Sciatic nerve (tissue), 2 donors: ENCODE measurements around the gene TYW1. TPM values are rescaled to one million over a fixed set of nuclear protein-coding genes. Genes with fewer than 3 reads are reported as not detected.
A peak's percentile ranks its signal among the peaks of the same experiment; 100 is the strongest.
"Not testable (repeated sequence)": the region's sequence is repeated elsewhere in the genome, so short reads cannot be mapped to it uniquely, and the experiment has no call there.

Experiments used
- ATAC-seq: fragments of 200-7000 bp; cut with Tn5 transposase; one replicate; pipeline ENCODE4 v1.9.1; 2020; ENCODE audit warnings: mild to moderate bottlenecking, moderate library complexity
- DNase-seq: peaks from one replicate; pipeline ENCODE4 v3.0.0-alpha.2; 2020; ENCODE audit warnings: low spot score
- intact Hi-C: fragments of 100-400 bp; cut with DNase I; formaldehyde crosslinking; loops from one replicate; pipeline ENCODE4 v1.14.2; 2022
- total RNA-seq: library from RNA; stranded (reverse); fragmentation: NEBNext Ultra II Directional; extraction: Animal tissue kit (Norgen Biotek cat#: 25700); gene quantifications from one replicate; pipeline ENCODE4 v1.2.1, GENCODE V29; 2021
- donor health status: DM: no; HTN: no; CAD: no.
- donor health status: DM: no; HTN: no; CAD: no.

TYW1 gene
- total RNA-seq, 1 donor from 2014 or later, result 22.0 TPM

- ATAC-seq, intact Hi-C loops, DNase-seq: not testable (repeated sequence)
Observed at GRCh38 chr7:66980336-66980735, 16.3 kb upstream of the TYW1 start.

GRCh38 chr7:66989552-66989951 is 7.1 kb upstream of the TYW1 start:
- ATAC-seq, DNase-seq, intact Hi-C loops: not testable (repeated sequence)

- ATAC-seq, DNase-seq, intact Hi-C loops: not testable (repeated sequence)
Observed at GRCh38 chr7:66994051-66994450, 2.6 kb upstream of the TYW1 start.

GRCh38 chr7:66994691-66995049 is 2.0 kb upstream of the TYW1 start:
- DNase-seq, intact Hi-C loops: not testable (repeated sequence)
- ATAC-seq, result peak; percentile 80

GRCh38 chr7:66995050-66995776 is 1.4 kb upstream of the TYW1 start, which contains the start of gene SBDS:
Gene SBDS, minus strand, starts transcription at chr7:66995586. Its CDS starts 169 bp downstream, at chr7:66995417.
- ATAC-seq (peak; percentile 93), DNase-seq (peak; percentile 94)
- intact Hi-C loops, result not testable (repeated sequence)

- not testable (repeated sequence) for DNase-seq, ATAC-seq
- intact Hi-C loops, result loop anchor here (10.0 kb wide), 1 partner anchor 466 kb away; no protein-coding TSS in a partner anchor
Observed at GRCh38 chr7:67000601-67001258, 4.1 kb downstream of the TYW1 start.

GRCh38 chr7:67004145-67004544 is 7.5 kb downstream of the TYW1 start:
- not testable (repeated sequence) for ATAC-seq, DNase-seq
- intact Hi-C loops, result loop anchor here (10.0 kb wide), 1 partner anchor 469 kb away; no protein-coding TSS in a partner anchor

GRCh38 chr7:67006965-67007364 is 10.3 kb downstream of the TYW1 start:
- intact Hi-C loops, result loop anchor here (10.0 kb wide), 1 partner anchor 472 kb away; no protein-coding TSS in a partner anchor
- DNase-seq (no peak), ATAC-seq (no peak)

- ATAC-seq, result no peak
- intact Hi-C loops, result loop anchor here (10.0 kb wide), 1 partner anchor 473 kb away; no protein-coding TSS in a partner anchor
- DNase-seq, result no peak
Observed at GRCh38 chr7:67008260-67008659, 11.6 kb downstream of the TYW1 start.

GRCh38 chr7:67009677-67010076 is 13.0 kb downstream of the TYW1 start:
- not testable (repeated sequence) for DNase-seq, ATAC-seq
- intact Hi-C loops, result loop anchor here (10.0 kb wide), 1 partner anchor 475 kb away; no protein-coding TSS in a partner anchor

GRCh38 chr7:67014076-67014622 is 17.5 kb downstream of the TYW1 start:
- ATAC-seq, intact Hi-C loops: not testable (repeated sequence)

GRCh38 chr7:67017971-67018370 is 21.3 kb downstream of the TYW1 start:
- intact Hi-C loops, DNase-seq, ATAC-seq: not testable (repeated sequence)

More at GRCh38 chr7:67014076-67014622, 17.5 kb downstream of the TYW1 start:
- DNase-seq, result not testable (repeated sequence)

- intact Hi-C loops, result no loop called here
- DNase-seq (no peak), ATAC-seq (no peak)
Observed at GRCh38 chr7:67018940-67019339, 22.3 kb downstream of the TYW1 start.

GRCh38 chr7:67019562-67020390 is 23.1 kb downstream of the TYW1 start:
- no peak for ATAC-seq
- no peak for DNase-seq
- intact Hi-C loops, result no loop called here

GRCh38 chr7:67021260-67021659 is 24.6 kb downstream of the TYW1 start:
- intact Hi-C loops, result no loop called here
- DNase-seq, result no peak
- ATAC-seq, result no peak

- DNase-seq (no peak), ATAC-seq (no peak)
- intact Hi-C loops, result no loop called here
Observed at GRCh38 chr7:67022511-67022910, 25.9 kb downstream of the TYW1 start.

- intact Hi-C loops, DNase-seq, ATAC-seq: not testable (repeated sequence)
Observed at GRCh38 chr7:67025459-67025858, 28.8 kb downstream of the TYW1 start.

- ATAC-seq, intact Hi-C loops: not testable (repeated sequence)
Observed at GRCh38 chr7:67031685-67032084, 35.1 kb downstream of the TYW1 start.

GRCh38 chr7:67033251-67033650 is 36.6 kb downstream of the TYW1 start:
- intact Hi-C loops, result no loop called here
- DNase-seq (no peak), ATAC-seq (no peak)

More at GRCh38 chr7:67031685-67032084, 35.1 kb downstream of the TYW1 start:
- DNase-seq, result not testable (repeated sequence)
